ENCODE results near the gene REEP1.

DNA sequence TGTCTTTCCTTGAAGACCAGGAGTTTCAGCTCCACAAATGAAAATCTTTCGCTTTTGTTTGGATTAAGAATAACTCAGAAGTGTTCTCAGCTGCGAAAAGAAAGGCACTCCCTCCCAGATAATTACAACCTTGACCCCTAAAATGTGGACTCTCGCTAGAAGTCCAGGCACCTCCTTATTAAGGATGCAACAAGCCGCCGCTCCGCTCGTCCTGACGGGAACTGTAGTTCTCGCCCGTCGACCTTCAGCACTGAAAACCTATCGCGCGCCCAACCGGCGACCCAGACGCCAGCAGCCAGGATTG is 142.7 kb downstream of the REEP1 start:
- TF ChIP-seq, protein P1, sequence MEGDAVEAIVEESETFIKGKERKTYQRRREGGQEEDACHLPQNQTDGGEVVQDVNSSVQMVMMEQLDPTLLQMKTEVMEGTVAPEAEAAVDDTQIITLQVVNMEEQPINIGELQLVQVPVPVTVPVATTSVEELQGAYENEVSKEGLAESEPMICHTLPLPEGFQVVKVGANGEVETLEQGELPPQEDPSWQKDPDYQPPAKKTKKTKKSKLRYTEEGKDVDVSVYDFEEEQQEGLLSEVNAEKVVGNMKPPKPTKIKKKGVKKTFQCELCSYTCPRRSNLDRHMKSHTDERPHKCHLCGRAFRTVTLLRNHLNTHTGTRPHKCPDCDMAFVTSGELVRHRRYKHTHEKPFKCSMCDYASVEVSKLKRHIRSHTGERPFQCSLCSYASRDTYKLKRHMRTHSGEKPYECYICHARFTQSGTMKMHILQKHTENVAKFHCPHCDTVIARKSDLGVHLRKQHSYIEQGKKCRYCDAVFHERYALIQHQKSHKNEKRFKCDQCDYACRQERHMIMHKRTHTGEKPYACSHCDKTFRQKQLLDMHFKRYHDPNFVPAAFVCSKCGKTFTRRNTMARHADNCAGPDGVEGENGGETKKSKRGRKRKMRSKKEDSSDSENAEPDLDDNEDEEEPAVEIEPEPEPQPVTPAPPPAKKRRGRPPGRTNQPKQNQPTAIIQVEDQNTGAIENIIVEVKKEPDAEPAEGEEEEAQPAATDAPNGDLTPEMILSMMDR (IDR thresholded peaks at IDR 0.05), result no peak
- TF ChIP-seq ZFX (IDR thresholded peaks at IDR 0.05; ENCODE audit: borderline replicate concordance), result no peak
